ENCODE results near the gene SEC24A.
"Not testable (repeated sequence)": the region's sequence is repeated elsewhere in the genome, so short reads cannot be mapped to it uniquely, and the experiment has no call there.

Gene SEC24A

DNA sequence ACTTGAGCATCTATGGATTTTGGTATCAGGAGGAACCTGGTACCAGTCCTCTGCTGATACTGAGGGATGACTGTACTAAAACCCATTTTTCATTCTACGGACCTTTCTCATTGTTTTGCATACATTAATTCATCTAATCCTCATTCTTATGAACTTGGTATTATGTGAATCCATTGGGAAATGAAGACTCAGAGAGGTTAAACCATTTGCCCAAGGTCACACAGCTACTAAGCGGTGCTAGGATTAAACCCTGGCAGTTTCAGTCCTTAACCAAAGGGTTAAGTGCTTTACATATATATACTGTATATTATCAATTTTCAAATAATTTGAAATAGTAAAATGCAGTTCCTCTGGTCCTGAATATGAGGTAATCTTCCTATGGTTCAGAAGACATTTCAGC lies 93.5 kb downstream of the SEC24A start:
- no peak for DNase-seq (ENCODE audit: low read depth in 3 of 3)

GRCh38 chr5:134749415-134749814 lies 100.8 kb downstream of the SEC24A start:
- no peak for DNase-seq (ENCODE audit: low read depth in 3 of 3)

DNA sequence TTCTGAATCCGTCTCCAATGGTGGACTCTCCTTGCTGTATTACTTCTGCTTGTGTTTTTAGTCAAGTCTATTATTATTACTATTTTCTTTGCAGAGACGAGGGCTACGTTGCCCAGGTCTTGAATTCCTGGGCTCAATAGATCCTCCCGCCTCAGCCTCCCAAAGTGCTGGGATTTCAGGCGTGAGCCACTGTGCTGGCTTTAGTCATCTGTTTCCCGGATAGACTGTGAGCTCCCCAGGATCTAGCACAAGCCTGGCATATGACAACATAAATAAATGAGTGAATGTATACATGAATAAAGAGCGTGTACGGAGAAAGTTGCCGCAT lies 109.6 kb downstream of the SEC24A start:
- no peak for DNase-seq (ENCODE audit: low read depth in 3 of 3)

GRCh38 chr5:134758504-134759341 lies 110.1 kb downstream of the SEC24A start, which contains the start of gene DDX46:
Gene DDX46 (plus strand): TSS chr5:134758779. CDS start chr5:134758939, 160 bp downstream.
- DNase-seq (ENCODE audit: low read depth in 3 of 3) = peak; percentile 90 to 97 (median 90)

- DNase-seq (ENCODE audit: low read depth in 3 of 3) = not testable (repeated sequence)
Measured at GRCh38 chr5:134767528-134768291, 119.1 kb downstream of the SEC24A start.

DNA sequence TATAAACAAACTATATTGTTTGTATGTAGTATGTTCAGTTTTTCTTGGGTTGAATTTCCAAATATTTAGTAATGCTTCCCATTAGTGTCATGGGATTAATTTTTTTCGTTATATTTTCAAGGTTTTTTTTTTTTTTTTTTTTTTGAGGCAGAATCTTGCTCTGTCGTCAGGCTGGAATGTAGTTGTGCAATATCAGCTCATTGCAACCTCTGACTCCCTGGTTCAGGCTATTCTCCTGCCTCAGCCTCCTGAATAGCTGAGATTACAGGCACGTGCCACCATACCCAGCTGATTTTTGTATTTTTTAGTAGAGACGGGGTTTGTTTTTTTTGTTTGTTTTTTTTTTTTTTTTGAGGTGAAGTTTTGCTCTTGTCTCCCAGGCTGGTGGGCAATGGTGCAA lies 120.6 kb downstream of the SEC24A start:
- no peak for DNase-seq (ENCODE audit: low read depth in 3 of 3)

DNA sequence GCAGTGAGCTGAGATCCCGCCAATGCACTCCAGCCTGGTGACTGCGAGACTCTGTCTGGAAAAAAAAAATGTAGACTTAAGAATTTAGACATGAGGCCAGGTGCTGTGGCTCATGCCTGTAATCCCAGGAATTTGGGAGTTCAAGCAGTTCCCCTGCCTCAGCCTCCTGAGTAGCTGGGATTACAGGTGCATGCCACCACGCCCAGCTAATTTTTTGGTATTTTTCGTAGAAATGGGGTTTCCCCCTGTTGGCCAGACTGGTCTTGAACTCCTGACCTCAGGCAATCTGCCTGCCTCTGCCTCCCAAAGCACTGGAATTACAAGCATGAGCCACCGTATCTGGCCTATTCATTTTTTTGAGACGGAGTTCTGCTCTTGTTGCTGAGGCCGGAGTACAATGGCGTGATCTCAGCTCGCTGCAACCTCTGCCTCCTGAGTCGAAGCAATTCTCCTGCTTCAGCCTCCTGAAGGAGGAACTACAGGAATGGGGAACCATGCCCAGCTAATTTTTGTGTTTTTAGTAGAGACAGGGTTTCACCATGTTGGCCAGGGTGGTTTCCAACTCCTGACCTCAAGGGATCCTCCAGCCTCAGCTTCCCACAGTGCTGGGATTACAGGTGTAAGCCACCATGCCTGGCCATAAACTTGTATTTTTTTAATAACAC lies 124.0 kb downstream of the SEC24A start:
- no peak for DNase-seq (ENCODE audit: low read depth in 3 of 3)

GRCh38 chr5:134777366-134777765 lies 128.8 kb downstream of the SEC24A start:
- no peak for DNase-seq (ENCODE audit: low read depth in 3 of 3)

Measured in stimulated activated CD4-positive, alpha-beta T cell treated with anti-CD3 and anti-CD28 coated beads, TNF-alpha, amount 100 ng/mL, for 48 hours (primary cell).